ENCODE measurements around the gene EPHB2.
"Not testable (repeated sequence)": the region's sequence is repeated elsewhere in the genome, so short reads cannot be mapped to it uniquely, and the experiment has no call there.

The EPHB2 gene

GRCh38 chr1:22818061-22818770 lies 107.6 kb downstream of the EPHB2 start:
- no peak for DNase-seq (ENCODE audit: low read depth)

GRCh38 chr1:22819361-22819760 lies 108.7 kb downstream of the EPHB2 start:
- DNase-seq (ENCODE audit: low read depth) = no peak

- DNase-seq (ENCODE audit: low read depth) = no peak
Measured at GRCh38 chr1:22821027-22821426, 110.4 kb downstream of the EPHB2 start.

- no peak for DNase-seq (ENCODE audit: low read depth)
Measured at GRCh38 chr1:22822371-22822770, 111.7 kb downstream of the EPHB2 start.

- no peak for DNase-seq (ENCODE audit: low read depth)
Measured at GRCh38 chr1:22824466-22824865, 113.8 kb downstream of the EPHB2 start.

- no peak for DNase-seq (ENCODE audit: low read depth)
Measured at GRCh38 chr1:22824975-22825374, 114.3 kb downstream of the EPHB2 start.

- no peak for DNase-seq (ENCODE audit: low read depth)
Measured at GRCh38 chr1:22825486-22826189, 115.0 kb downstream of the EPHB2 start.

GRCh38 chr1:22826604-22827580 lies 116.3 kb downstream of the EPHB2 start:
- no peak for DNase-seq (ENCODE audit: low read depth)

- no peak for DNase-seq (ENCODE audit: low read depth)
Measured at GRCh38 chr1:22827666-22828483, 117.2 kb downstream of the EPHB2 start.

GRCh38 chr1:22828484-22829308 lies 118.1 kb downstream of the EPHB2 start:
- no peak for DNase-seq (ENCODE audit: low read depth)

GRCh38 chr1:22829309-22829989 lies 118.8 kb downstream of the EPHB2 start:
- DNase-seq (ENCODE audit: low read depth) = no peak

GRCh38 chr1:22830041-22830566 lies 119.5 kb downstream of the EPHB2 start:
- no peak for DNase-seq (ENCODE audit: low read depth)

- DNase-seq (ENCODE audit: low read depth) = no peak
Measured at GRCh38 chr1:22830757-22831340, 120.2 kb downstream of the EPHB2 start.

GRCh38 chr1:22831729-22832413 lies 121.2 kb downstream of the EPHB2 start:
- peak; percentile 80 for DNase-seq (ENCODE audit: low read depth)

GRCh38 chr1:22832414-22832786 lies 121.8 kb downstream of the EPHB2 start:
- no peak for DNase-seq (ENCODE audit: low read depth)

GRCh38 chr1:22833699-22834098 lies 123.1 kb downstream of the EPHB2 start:
- DNase-seq (ENCODE audit: low read depth) = no peak

GRCh38 chr1:22834420-22834819 lies 123.8 kb downstream of the EPHB2 start:
- DNase-seq (ENCODE audit: low read depth) = not testable (repeated sequence)

GRCh38 chr1:22835636-22836319 lies 125.1 kb downstream of the EPHB2 start:
- no peak for DNase-seq (ENCODE audit: low read depth)

Measured in non-pigmented ciliary epithelial cell (primary cell).